Adrenal gland (tissue), 5 donors: ENCODE data around the gene METTL15.
"Not testable (repeated sequence)": the region's sequence is repeated elsewhere in the genome, so short reads cannot be mapped to it uniquely, and the experiment has no call there.

Experiments used
- CTCF ChIP-seq, 6 experiments: fragments of 450-650 bp in 4 of 6; fragments of 200-600 bp in 2 of 6; sonication (generic) in 1 of 6; IDR thresholded peaks; 1 replicate in 5 of 6; 2 replicates in 1 of 6; pipeline versions ENCODE4 v1.5.1 to v1.8.0; 2016 to 2021; ENCODE audit warnings: antibody characterized with exemption in 6 of 6, mild to moderate bottlenecking in 2 of 6, moderate library complexity in 1 of 6
- POLR2A ChIP-seq, 2 donors: fragments of 450-650 bp; IDR thresholded peaks; one replicate each; pipeline ENCODE4 v1.6.1; 2017; ENCODE audit warnings: antibody characterized with exemption in 2 of 2, mild to moderate bottlenecking in 2 of 2, moderate library complexity in 1 of 2
- donor health status: DM: no; HTN: no; CAD: no.

GRCh38 chr11:28136157-28136556, 28.0 kb downstream of the METTL15 start:
- TF ChIP-seq CTCF, POLR2A (IDR thresholded peaks at IDR 0.05): not testable (repeated sequence)
